K562 (cell line): Measurements from ENCODE around the gene KLHDC10. TPM values are rescaled to one million over a fixed set of nuclear protein-coding genes. Genes with fewer than 3 reads are reported as not detected.

Experiments
- CBFA2T3 ChIP-seq: fragments of 450-650 bp; IDR thresholded peaks from 2 replicates; pipeline ENCODE4 v1.6.1; 2017
- CC2D1A ChIP-seq: fragments of 450-650 bp; IDR thresholded peaks from 2 replicates; pipeline ENCODE4 v1.6.1; 2017; ENCODE audit warnings: mild to moderate bottlenecking
- CEBPB ChIP-seq: fragments of 450-650 bp; IDR thresholded peaks from 2 replicates; pipeline ENCODE4 v1.6.1; 2016; ENCODE audit warnings: missing genetic modification characterization, missing compliant biosample characterization
- EHMT2 ChIP-seq: fragments of 450-650 bp; IDR thresholded peaks from 2 replicates; pipeline ENCODE4 v1.6.1; 2018; ENCODE audit warnings: antibody characterized with exemption
- EP400 ChIP-seq: fragments of 450-650 bp; IDR thresholded peaks from 2 replicates; pipeline ENCODE4 v1.6.1; 2017; ENCODE audit warnings: antibody characterized with exemption, mild to moderate bottlenecking, moderate library complexity
- ETV1 ChIP-seq: fragments of 450-650 bp; conservative IDR thresholded peaks from 2 replicates; pipeline ENCODE4 v1.6.1; 2016; ENCODE audit warnings: missing genetic modification characterization, control low read depth, low read depth, missing compliant biosample characterization
- EZH2 ChIP-seq: IDR thresholded peaks from 2 replicates; pipeline ENCODE4 v1.6.1; 2012; ENCODE audit warnings: low read depth, mild to moderate bottlenecking, inconsistent platforms, low read length, borderline replicate concordance
- MAZ ChIP-seq, 2 experiments: fragments of 450-650 bp in 1 of 2; sonication (generic) in 1 of 2; formaldehyde crosslinking; IDR thresholded peaks in 1 of 2; conservative IDR thresholded peaks in 1 of 2; 2 replicates each; pipeline versions ENCODE4 v1.4.0 to v1.5.0; 2020; ENCODE audit warnings: mild to moderate bottlenecking in 1 of 2, missing genetic modification reagents in 1 of 2
- RFX1 ChIP-seq: fragments of 450-650 bp; IDR thresholded peaks from 2 replicates; pipeline ENCODE4 v1.6.1; 2016; ENCODE audit warnings: mild to moderate bottlenecking, moderate library complexity
- SAFB ChIP-seq: fragments of 200-400 bp; formaldehyde crosslinking; IDR thresholded peaks from 2 replicates; pipeline ENCODE4 v1.6.1; 2017; ENCODE audit warnings: low read depth, low read length, borderline replicate concordance
- SAFB2 ChIP-seq: fragments of 200-400 bp; formaldehyde crosslinking; IDR thresholded peaks from 2 replicates; pipeline ENCODE4 v1.6.1; 2018; ENCODE audit warnings: borderline replicate concordance, low read length, low read depth, moderate library complexity; ENCODE audit not compliant: severe bottlenecking
- SMARCE1 ChIP-seq: fragments of 450-650 bp; IDR thresholded peaks from 2 replicates; pipeline ENCODE4 v1.7.1; 2016; ENCODE audit warnings: mild to moderate bottlenecking
- SRF ChIP-seq, 2 experiments: fragments of 250-450, 450-650 bp in 1 of 2; sonication (Bioruptor Pico) in 1 of 2; sonication (generic) in 1 of 2; formaldehyde crosslinking; IDR thresholded peaks; 2 replicates each; pipeline versions ENCODE4 v1.5.0 to v1.5.1; 2020 to 2022; ENCODE audit warnings: mild to moderate bottlenecking in 1 of 2, missing genetic modification reagents in 1 of 2
- TRIM28 ChIP-seq: fragments of 450-650 bp; IDR thresholded peaks from 2 replicates; pipeline ENCODE4 v1.6.1; 2017
- ZBTB1 ChIP-seq: sonication (generic); formaldehyde crosslinking; IDR thresholded peaks from 2 replicates; pipeline ENCODE4 v1.8.1; 2023; ENCODE audit warnings: missing genetic modification reagents, low read depth, mild to moderate bottlenecking, borderline replicate concordance
- ZFX ChIP-seq: sonication (generic); formaldehyde crosslinking; IDR thresholded peaks from 2 replicates; pipeline ENCODE4 v1.8.0; 2022; ENCODE audit warnings: mild to moderate bottlenecking, missing genetic modification reagents, moderate library complexity
- polyA plus RNA-seq, 8 experiments: library from polyadenylated mRNA; depleted of rRNA in 4 of 8; stranded (reverse) in 5 of 8; unstranded in 3 of 8; fragments of >200 nt; fragmentation: Nextera tagmentation in 2 of 8; fragmentation: Illumina TruSeq in 1 of 8; extraction: Ambion mirVana in 2 of 8; extraction: Trizol in 1 of 8; gene quantifications; 2 replicates each; pipeline versions ENCODE4 v1.2.1 to v1.2.3, GENCODE V29; 2011 to 2014; ENCODE audit warnings: inconsistent platforms in 1 of 8, missing spikeins in 1 of 8
- total RNA-seq, 7 experiments: library from RNA; depleted of rRNA in 6 of 7; stranded (reverse); fragments of >200 nt in 6 of 7; fragmentation: Illumina TruSeq in 2 of 7; extraction: Trizol in 2 of 7; gene quantifications; 2 replicates each; pipeline versions ENCODE4 v1.2.1 to v1.2.3, GENCODE V29; 2011 to 2021; ENCODE audit warnings: low replicate concordance in 1 of 7
- TF ChIP-seq, protein P1 (sequence below), 2 experiments: fragments of 250-450 bp in 1 of 2; fragments of 450-650 bp in 1 of 2; sonication (Bioruptor Pico) in 1 of 2; IDR thresholded peaks; 2 replicates each; pipeline versions ENCODE4 v1.6.1 to v1.8.0; 2016 to 2021; ENCODE audit warnings: mild to moderate bottlenecking in 2 of 2, moderate library complexity in 2 of 2, missing compliant biosample characterization in 1 of 2, missing genetic modification characterization in 1 of 2
- TF ChIP-seq, protein P2 (sequence below): fragments of 250-450 bp; sonication (Bioruptor Pico); IDR thresholded peaks from 2 replicates; pipeline ENCODE4 v1.4.0; 2020; ENCODE audit warnings: mild to moderate bottlenecking, moderate library complexity
- TF ChIP-seq, protein P3 (sequence below): fragments of 450-650 bp; IDR thresholded peaks from 2 replicates; pipeline ENCODE4 v1.6.1; 2016
- TF ChIP-seq, protein P4 (sequence below): fragments of 450-650 bp; IDR thresholded peaks from 2 replicates; pipeline ENCODE4 v1.6.1; 2017; ENCODE audit warnings: antibody characterized with exemption, mild to moderate bottlenecking

KLHDC10 gene
- total and polyA plus RNA-seq, 9 of the 15 experiments (the other 6 are each of a cell fraction or from before 2014, with no cell fraction given) = 9.8 to 80.5 (median 31.4) TPM

DNA sequence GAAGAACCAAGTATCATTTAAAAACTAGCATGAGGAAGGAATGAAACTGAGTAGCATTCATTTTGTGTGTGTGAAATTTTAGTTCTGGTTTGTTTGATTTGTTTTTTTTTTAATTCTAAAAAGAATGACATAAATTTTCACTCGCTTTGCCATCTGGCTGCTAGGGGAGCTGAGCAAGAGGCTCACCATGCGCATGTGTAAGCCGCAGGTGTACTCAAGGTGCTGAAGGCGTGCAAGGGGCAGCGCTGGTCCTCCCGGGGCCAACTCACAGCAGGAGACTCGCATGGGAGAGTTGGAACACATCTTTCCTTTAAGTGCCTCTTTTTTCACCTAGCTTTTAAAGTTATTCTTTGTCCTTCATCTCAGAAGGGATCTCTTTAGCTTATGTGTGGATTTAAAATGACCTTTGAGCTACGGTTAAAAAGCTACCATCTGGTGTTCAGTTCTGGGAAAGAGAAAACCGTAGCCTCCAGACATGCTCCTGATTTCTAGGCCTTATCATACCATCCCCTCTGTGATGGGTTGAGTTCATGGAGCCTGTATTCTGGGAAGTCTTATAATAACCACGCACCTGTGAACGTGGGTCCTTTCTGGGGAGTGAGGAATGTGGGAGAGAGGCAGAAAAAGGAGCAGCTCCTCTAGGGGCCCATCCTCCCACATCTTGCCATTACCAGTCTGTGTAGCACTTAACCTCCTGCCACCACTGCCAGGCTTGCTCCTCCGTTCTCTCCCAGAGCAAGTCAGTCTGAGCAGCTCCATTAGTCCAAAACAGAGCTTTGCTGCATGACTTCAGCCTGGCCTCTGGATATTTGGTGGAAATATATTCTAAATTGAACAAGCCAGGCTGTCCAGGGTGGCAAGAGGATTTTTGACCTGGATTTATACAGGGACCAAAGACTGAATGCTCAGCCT is 61.9 kb downstream of the KLHDC10 start (continued):
- TF ChIP-seq, protein P1, sequence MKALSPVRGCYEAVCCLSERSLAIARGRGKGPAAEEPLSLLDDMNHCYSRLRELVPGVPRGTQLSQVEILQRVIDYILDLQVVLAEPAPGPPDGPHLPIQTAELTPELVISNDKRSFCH (CRISPR knock-in tag; IDR thresholded peaks at IDR 0.05) = no peak
- TF ChIP-seq, protein P1 (tag; IDR thresholded peaks at IDR 0.05) = peak; percentile 96
- TF ChIP-seq SMARCE1 (peak; percentile 55; the same call in 1 of the 2 replicates), CC2D1A (peak; percentile 89; the same call in 1 of the 2 replicates), ZBTB1 (CRISPR knock-in tag) (no peak), CBFA2T3 (peak; percentile 97), ETV1 (tag) (no peak), ZFX (CRISPR knock-in tag) (no peak), SAFB (no peak), TRIM28 (0 out of 2 replicates have a peak, but pooled peaks have one; percentile 17), SRF (CRISPR knock-in tag; IDR thresholded peaks at IDR 0.05) (peak in 1 of 2 experiments; percentile 75; a peak in 1 of 4 replicates), RFX1 (no peak), EZH2 (no peak), MAZ (CRISPR knock-in tag; conservative IDR thresholded peaks at IDR 0.05 in 1 of 2, IDR thresholded peaks at IDR 0.05 in 1 of 2) (peak in 1 of 2 experiments; percentile 57; a peak in 1 of 4 replicates), EHMT2 (peak; percentile 78; the same call in 1 of the 2 replicates), EP400 (peak; percentile 60; the same call in 1 of the 2 replicates), SAFB2 (no peak), CEBPB (tag) (no peak)
- TF ChIP-seq, protein P2, sequence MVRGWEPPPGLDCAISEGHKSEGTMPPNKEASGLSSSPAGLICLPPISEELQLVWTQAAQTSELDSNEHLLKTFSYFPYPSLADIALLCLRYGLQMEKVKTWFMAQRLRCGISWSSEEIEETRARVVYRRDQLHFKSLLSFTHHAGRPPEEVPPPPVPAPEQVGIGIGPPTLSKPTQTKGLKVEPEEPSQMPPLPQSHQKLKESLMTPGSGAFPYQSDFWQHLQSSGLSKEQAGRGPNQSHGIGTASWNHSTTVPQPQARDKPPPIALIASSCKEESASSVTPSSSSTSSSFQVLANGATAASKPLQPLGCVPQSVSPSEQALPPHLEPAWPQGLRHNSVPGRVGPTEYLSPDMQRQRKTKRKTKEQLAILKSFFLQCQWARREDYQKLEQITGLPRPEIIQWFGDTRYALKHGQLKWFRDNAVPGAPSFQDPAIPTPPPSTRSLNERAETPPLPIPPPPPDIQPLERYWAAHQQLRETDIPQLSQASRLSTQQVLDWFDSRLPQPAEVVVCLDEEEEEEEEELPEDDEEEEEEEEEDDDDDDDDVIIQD = no peak
- TF ChIP-seq, protein P3, sequence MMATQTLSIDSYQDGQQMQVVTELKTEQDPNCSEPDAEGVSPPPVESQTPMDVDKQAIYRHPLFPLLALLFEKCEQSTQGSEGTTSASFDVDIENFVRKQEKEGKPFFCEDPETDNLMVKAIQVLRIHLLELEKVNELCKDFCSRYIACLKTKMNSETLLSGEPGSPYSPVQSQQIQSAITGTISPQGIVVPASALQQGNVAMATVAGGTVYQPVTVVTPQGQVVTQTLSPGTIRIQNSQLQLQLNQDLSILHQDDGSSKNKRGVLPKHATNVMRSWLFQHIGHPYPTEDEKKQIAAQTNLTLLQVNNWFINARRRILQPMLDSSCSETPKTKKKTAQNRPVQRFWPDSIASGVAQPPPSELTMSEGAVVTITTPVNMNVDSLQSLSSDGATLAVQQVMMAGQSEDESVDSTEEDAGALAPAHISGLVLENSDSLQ = no peak
- TF ChIP-seq, protein P4, sequence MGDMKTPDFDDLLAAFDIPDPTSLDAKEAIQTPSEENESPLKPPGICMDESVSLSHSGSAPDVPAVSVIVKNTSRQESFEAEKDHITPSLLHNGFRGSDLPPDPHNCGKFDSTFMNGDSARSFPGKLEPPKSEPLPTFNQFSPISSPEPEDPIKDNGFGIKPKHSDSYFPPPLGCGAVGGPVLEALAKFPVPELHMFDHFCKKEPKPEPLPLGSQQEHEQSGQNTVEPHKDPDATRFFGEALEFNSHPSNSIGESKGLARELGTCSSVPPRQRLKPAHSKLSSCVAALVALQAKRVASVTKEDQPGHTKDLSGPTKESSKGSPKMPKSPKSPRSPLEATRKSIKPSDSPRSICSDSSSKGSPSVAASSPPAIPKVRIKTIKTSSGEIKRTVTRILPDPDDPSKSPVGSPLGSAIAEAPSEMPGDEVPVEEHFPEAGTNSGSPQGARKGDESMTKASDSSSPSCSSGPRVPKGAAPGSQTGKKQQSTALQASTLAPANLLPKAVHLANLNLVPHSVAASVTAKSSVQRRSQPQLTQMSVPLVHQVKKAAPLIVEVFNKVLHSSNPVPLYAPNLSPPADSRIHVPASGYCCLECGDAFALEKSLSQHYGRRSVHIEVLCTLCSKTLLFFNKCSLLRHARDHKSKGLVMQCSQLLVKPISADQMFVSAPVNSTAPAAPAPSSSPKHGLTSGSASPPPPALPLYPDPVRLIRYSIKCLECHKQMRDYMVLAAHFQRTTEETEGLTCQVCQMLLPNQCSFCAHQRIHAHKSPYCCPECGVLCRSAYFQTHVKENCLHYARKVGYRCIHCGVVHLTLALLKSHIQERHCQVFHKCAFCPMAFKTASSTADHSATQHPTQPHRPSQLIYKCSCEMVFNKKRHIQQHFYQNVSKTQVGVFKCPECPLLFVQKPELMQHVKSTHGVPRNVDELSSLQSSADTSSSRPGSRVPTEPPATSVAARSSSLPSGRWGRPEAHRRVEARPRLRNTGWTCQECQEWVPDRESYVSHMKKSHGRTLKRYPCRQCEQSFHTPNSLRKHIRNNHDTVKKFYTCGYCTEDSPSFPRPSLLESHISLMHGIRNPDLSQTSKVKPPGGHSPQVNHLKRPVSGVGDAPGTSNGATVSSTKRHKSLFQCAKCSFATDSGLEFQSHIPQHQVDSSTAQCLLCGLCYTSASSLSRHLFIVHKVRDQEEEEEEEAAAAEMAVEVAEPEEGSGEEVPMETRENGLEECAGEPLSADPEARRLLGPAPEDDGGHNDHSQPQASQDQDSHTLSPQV = peak; percentile 90
